GM18526 (cell line): ENCODE measurements around the gene SFXN5.
A peak's percentile ranks its signal among the peaks of the same experiment; 100 is the strongest.

Experiments
- POLR2A ChIP-seq: IDR thresholded peaks from 3 replicates; pipeline ENCODE4 v1.6.1; 2011; ENCODE audit not compliant: insufficient read length; ENCODE audit errors: extremely low read depth

The SFXN5 gene, protein sequence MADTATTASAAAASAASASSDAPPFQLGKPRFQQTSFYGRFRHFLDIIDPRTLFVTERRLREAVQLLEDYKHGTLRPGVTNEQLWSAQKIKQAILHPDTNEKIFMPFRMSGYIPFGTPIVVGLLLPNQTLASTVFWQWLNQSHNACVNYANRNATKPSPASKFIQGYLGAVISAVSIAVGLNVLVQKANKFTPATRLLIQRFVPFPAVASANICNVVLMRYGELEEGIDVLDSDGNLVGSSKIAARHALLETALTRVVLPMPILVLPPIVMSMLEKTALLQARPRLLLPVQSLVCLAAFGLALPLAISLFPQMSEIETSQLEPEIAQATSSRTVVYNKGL

DNA sequence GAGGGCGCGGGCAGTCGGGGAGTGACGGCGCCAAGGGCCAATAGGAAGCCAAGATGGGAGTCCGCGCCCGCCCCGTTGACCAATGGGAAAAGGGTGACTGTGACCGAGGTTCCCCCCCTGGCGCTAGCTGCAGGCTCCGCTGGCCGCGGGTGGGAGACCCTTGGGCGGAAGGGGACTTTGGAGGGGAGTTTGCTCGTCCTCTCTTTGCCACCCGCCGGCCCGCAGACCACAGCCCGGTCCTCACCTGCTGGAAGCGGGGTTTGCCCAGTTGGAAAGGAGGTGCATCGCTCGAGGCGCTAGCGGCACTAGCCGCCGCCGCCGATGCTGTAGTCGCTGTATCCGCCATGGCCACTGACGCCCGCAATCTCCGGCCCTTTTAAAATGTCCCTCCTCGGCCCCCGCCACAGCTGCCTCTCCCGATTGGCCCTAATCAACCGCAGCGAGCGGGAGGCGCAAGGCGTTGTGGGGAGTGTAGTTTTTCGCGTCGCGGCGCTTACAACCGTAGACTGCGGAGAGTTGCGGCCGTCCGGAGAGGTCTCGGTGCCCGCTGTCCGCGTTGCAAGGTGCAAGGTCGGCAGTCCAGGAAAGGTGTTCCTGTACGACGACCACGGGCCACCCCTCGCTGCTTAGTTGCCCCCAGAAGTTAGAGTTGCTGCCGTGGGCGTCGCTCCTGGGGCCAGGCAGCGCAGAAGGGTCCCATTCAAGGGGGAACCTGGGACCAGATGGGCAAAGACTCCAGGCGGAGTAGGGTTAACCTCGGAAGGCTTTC, at the start of gene SFXN5:
SFXN5 (minus strand) TSS at position 353 of the 769 bp plus-strand sequence; CDS start at position 346, 7 bp downstream.
- peak; percentile 48 for TF ChIP-seq POLR2A

DNA sequence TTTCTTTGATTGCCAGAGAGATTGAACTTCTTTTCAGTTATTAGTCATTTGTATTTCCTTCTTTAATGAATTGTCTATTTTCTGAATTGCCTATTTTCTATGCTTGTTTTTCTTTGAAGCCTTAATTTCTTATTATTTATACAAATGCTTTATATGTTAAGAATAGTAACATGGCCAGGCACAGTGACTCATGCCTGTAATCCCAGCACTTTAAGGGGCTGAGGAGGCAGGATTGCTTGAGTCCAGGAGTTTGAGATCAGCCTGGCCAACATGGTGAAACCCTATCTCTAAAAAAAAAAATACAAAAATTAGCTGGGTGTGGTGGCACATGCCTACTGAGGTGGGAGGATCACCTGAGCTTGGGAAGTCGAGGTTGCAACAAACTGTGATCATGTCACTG, 45.9 kb upstream of the SFXN5 start:
- no peak for TF ChIP-seq POLR2A

DNA sequence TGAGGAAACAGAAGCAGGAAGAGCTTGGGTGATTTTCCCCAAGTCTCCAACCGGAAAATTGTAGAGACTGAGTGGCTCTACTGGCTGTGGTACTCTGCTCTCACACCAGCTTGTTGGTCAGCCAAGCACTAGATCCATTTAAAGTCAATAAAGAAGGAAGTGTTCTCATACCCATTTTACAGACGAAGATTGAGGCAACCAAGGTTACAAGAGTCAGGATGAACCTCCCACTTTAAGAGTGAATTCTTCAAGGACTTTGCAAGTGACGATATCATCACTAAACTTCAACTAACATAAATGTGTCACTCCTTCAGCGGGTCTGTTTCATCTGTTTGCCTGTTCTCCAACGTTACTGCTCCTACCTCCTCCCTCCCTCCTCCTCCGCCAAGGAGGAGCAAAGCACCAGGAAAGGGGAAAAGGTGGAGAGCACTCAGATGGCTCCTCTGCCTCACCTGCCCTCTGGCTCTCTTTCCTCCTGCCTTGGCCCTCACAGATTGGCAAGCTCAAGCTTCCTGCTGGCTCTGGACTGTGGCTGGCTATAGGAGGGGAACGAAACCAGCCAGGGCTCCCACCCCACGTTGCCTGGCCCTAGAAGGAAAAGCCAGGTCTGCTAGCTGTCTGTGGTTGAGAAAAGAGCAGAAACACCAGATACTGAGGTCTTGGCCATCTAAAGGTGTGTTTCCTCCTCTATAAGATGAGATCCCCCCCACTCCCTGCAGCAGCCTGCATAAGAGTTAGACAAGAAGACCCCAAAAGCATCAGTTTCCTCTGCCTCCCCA, 44.9 kb upstream of the SFXN5 start:
- no peak for TF ChIP-seq POLR2A

DNA sequence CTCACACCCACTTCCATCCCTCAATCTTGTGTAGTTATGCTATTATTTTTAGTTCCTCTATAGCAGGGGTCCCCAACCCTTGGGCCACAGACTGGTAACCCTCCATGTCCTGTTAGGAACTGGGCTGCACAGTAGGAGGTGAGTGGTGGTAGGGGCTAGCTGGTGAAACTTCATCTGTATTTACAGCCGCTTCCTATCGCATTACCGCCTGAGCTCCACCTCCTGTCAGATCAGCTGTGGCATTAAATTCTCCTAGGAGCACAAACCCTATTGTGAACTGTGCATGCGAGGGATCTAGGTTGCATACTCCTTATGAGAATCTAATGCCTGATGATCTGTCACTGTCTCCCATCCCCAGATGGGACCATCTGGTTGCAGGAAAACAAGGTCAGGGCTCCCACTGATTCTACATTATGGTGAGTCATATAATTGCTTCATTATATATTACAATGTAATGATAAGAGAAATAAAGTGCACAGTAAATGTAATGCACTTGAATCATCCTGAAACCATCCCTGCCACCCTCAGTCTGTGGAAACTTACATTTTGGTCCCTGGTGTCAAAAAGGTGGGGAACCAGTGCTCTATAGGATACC, 42.9 kb upstream of the SFXN5 start:
- TF ChIP-seq POLR2A, result no peak

DNA sequence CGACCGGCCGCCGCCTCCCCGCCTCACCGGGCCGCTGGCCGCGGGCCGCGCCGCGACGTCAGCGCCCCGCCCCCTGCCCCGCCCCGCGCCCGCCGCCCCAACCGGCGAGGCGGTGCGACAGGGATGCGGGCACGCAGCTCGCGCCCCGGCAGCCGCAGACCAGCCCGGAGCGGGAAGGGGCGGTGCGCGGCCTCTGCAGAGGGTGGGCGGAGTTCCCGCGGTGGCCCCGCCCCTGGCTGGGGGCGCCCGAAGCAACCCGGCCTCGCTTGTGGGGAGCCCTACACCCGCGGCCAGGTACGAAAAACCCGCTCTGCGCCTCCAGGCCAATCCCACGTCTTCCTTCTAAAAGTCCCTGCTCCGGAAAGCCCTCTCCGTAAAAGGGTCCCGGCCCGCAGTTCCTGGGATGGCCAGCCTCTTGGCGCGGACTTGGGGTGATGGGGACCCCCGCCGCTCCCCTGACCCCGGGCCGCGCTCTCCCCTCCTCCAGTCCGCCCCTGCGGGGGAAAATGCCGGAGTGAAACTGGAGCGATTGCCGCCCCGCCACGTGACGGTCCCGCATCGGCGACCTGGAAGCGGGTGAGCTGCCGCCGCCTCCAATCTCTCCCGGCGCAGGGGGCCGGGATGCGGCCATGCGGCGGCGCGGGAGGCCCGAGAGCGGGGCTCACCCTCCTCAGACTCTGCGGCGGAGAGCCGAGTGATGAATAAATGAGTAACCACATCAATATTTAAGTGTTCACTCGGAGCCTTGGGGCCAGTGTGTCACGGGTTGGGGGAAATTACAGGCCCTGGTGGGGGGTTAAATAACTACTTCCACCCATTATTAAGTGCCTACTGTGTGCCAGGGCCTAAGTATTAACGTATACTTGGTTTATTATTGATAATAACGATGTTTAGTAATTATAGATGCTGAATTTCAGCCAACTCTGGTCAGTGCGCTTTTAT, 41.7 kb upstream of the SFXN5 start, which contains the start of gene RAB11FIP5:
RAB11FIP5 (minus strand) TSS at position 36 of the 942 bp plus-strand sequence. CDS start 171 bp downstream, outside the sequence.
- TF ChIP-seq POLR2A, result no peak

DNA sequence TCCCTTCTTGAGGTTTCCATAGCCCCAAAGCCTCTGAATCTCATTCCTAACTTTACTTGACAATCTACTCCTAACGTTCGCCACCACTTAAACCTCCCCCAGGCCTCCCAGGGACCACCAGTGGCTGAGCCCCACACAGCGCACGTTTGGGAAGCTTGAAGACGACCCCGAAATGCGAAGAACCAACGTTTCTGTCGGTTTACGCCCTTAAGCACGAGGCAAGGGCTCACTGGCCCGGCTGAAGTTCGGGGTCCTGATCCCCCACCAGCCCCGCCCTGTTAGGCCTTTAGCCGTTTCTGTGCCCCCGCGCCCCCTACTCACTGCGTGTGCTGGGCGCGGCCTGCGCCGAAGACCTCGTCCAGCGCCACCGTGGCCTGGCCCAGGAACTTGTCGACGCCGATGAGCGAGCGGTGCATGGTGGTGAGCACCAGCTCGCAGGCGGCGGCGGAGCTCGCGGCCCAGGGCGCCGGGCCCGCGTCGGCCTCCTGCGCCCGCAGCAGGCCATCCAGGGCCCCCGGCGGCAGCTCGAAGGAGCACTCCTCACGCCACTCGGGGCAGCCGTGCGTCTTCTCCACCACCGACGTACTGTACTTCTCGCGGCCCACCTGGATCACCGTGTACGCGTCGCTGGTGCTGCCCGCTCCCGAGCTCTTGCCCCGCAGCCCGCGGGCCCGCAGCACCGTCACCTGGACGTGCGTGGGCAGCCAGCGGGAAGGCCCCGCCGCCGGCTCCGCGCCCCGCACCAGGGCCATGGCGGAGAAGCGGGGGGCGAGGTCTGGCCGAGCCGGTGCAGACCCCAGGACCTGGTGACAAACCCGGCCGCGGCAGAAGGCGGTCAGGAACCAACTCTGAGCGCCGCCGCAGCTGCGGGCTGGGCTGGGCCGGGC, 40.8 kb upstream of the SFXN5 start:
- TF ChIP-seq POLR2A, result no peak

DNA sequence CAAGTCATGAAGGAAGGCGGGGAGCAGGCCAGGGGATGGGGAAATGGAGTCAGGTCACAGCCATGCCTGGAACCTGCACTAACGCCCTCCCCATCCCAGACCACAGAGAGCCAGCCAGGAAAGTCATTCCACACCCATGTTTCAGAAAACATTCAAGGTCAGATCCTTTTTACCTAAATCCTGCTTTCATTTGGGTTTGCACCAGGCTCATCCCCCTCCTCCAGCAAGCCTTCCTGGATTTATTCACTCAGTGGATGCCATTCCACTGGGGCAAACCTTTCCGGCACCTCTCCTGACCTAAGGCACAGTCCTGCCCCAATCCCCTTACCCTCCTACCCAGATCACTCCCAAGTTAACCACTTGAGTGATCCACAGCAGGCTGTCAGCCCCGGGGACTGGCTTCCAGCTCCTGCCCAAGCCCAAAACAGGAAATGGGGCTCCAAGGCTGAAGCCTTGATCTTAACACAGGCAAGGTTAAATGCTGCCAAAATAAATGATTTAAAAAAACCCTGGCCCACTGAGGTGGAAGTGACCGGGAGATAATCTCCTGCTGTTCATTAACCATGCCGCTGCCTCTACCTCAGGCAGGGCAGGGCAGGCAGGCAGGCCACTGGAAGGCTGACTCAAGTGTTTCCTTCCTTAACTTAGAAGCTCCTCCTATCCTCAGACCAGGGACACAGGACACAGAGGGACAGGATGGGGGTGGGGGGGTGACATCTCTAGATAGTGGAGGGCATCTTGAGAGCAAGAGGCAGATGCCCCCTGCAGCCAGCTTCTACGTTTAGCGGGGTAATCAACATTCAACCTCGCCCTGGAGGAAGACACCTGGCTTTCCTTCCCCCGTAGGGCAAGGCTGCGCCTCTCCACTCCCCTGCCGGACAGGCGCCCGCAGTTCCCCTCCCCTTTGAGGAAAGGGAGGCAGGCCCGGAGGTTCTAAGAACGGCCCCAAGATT, 39.8 kb upstream of the SFXN5 start:
- TF ChIP-seq POLR2A, result no peak

DNA sequence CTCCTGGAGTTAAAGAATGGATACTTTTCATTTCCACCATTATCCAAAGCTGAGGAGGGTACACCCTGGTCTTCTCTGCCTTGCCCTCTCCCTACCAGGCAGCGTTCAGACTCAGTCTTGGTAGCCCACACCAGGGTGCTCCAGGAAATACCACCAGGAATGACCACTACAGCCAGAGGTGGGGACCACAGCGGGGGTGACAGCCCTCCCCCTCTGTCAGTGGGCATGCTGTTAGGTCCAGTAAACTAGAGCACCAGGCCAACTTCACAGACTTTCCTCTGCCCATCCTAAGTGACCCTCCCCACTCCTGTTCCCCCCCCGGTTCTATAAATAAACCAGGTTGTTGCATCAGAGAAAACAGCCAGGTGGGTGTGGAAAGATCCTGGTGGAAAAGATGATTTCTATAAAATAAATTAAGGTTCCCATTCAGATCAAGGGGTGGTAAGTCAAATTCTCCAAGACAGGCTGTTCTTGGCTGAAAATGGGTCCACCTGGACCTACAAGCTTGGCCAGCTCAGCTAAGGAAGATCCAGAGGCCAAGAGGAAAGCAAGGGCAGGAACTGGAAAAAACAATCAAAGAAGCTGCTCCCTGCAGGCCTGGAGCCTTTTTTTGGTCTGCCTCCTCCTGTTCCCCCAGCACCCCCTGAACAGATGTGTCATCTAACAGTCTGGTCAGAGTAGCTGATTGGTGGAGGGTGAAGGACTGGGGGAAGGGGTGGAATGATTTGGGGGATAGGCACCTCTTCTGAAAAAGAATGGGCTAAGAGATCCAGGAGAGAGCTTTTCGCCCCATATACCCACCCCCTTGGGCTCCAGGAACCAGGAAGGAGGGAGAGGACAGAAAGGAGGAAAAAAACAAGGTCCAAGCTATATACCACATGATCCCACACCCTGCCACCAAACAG, 38.9 kb upstream of the SFXN5 start:
- TF ChIP-seq POLR2A, result no peak

DNA sequence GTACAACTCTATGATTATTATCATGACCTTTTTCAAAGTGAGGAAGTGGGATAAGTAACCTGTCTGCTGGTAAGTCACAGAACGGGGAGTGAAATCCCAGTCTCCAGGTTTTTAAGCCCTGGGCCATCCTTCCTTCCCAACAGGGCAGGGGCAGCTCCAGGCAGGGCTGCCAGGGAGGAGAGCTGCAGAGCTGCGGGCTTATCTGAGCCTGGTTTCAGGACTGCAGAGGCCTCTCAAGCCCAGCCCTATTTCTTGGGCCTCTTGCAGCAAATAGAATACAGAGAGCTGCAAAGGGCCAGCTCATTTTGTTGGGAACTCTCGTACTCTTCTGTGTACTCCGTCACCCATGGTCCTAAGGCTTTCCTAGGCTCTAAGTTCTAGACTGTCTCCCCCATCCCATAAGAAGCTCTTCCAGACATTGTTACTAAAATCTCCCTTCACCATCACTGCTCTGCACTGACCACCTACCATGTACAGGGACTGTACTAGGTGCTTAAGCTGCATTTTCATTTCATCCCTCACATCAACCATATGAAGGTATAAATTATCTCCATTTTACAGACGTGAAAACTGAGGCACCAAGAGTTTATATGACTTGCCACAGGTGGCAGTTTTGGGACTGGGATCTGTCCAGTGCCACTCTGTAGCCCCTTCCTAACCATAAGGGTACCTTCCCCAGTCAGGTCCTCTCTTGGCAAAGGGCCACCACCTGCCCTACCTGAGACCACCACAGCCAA, 38.1 kb upstream of the SFXN5 start:
- TF ChIP-seq POLR2A, result no peak

DNA sequence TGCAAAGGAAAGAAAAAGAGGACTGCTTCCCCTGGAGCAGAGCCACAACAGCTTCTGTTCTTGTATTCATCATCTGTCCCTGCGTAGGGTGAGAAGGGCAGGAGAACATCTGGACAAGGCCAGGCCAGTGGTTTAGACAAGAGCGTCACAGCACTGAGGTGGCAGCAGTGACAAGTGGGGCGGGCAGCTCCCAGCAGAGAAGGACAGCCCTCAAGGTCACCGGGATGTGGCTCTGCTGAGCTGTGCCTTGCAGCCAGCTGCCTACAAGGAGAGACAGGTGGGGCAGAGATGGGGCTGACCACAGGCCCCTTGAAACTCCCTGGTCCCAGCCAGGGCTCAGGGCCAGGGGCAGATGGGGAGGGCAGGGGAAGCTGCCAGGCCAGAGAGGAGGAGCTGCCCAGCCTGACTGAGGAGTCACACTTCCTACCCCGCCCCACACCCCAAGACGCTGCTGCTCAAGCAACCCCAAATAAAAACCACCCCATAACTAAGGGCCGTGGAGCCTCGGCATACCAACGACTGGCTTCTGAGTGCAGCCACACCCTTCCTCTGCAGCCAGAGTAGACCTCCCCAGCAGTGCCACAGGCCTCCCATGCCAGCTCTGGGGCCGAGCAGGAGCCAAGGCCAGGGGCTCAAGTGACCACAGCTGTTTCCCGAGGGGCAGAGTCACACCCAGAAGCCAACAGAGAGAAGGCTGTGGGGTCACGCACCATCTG, 35.9 kb upstream of the SFXN5 start:
- no peak for TF ChIP-seq POLR2A
